Adrenal gland (tissue), 12 donors: ENCODE measurements around the gene GPR158. TPM values are rescaled to one million over a fixed set of nuclear protein-coding genes. Genes with fewer than 3 reads are reported as not detected.

Source experiments
- DNase-seq, 7 donors: peaks; one replicate each; pipeline ENCODE4 v3.0.0-alpha.2; 2019 to 2020
- H3K27ac ChIP-seq, 5 donors: fragments of 200-600 bp; sonication (generic) in 4 of 5; 1 replicate in 3 of 5; 2 replicates in 2 of 5; pipeline versions ENCODE4 v1.5.1 to v1.8.0; 2016 to 2020; ENCODE audit warnings: mild to moderate bottlenecking in 1 of 5
- H3K27me3 ChIP-seq: fragments of 200-600 bp; 2 replicates; pipeline ENCODE4 v1.8.0; 2021
- H3K36me3 ChIP-seq, 2 donors: fragments of 200-600 bp; replicated peaks in 1 of 2; 1 replicate in 1 of 2; 2 replicates in 1 of 2; pipeline versions ENCODE4 v1.5.1 to v1.8.0; 2018 to 2022
- H3K4me1 ChIP-seq, 2 donors: fragments of 200-600 bp; replicated peaks in 1 of 2; 1 replicate in 1 of 2; 2 replicates in 1 of 2; pipeline versions ENCODE4 v1.5.1 to v1.8.0; 2018 to 2021
- H3K4me3 ChIP-seq, 4 donors: fragments of 200-600 bp; sonication (generic) in 3 of 4; one replicate each; pipeline ENCODE4 v1.5.1; 2016 to 2018
- H3K9me3 ChIP-seq, 3 donors: fragments of 200-600 bp; sonication (generic) in 1 of 3; replicated peaks in 1 of 3; 1 replicate in 2 of 3; 2 replicates in 1 of 3; pipeline versions ENCODE4 v1.5.1 to v1.8.0; 2016 to 2021
- POLR2A ChIP-seq, 2 donors: fragments of 450-650 bp; IDR thresholded peaks; one replicate each; pipeline ENCODE4 v1.6.1; 2017; ENCODE audit warnings: antibody characterized with exemption in 2 of 2, mild to moderate bottlenecking in 2 of 2, moderate library complexity in 1 of 2
- WGBS, 4 donors: extraction: QIAGEN DNeasy Blood & Tissue Kit in 2 of 4; methylation state at CpG; one replicate each; pipeline versions ENCODE4 v1.1.5 to v1.1.7; 2013 to 2017; 5-methylcytosine and 5-hydroxymethylcytosine counted together
- intact Hi-C, 2 donors: fragments of 100-400 bp; cut with DNase I; formaldehyde crosslinking; loops; one replicate each; pipeline versions ENCODE4 v1.14.1 to v1.15.0; 2022 to 2023
- polyA plus RNA-seq, 3 donors: library from polyadenylated mRNA; stranded (reverse); fragments of 200-250 nt in 2 of 3; fragments of 350-450 nt in 1 of 3; fragmentation: Illumina TruSeq in 1 of 3; extraction: RNeasy Lipid Tissue Mini Kit (QIAGEN cat#74804) in 1 of 3; gene quantifications; one replicate each; pipeline ENCODE4 v1.2.3, GENCODE V29; 2013 to 2014
- total RNA-seq, 9 donors: library from RNA; depleted of rRNA in 4 of 9; stranded (reverse); fragments of >200 nt in 4 of 9; fragments of 120-200 nt in 1 of 9; fragmentation: NEBNext Ultra II Directional in 1 of 9; extraction: Animal tissue kit (Norgen Biotek cat#: 25700) in 1 of 9; gene quantifications; one replicate each; pipeline versions ENCODE4 v1.1.0 to v1.2.4, GENCODE V29; 2013 to 2023
- TF ChIP-seq, protein P1 (sequence below), 6 experiments: fragments of 450-650 bp in 4 of 6; fragments of 200-600 bp in 2 of 6; sonication (generic) in 1 of 6; IDR thresholded peaks; 1 replicate in 5 of 6; 2 replicates in 1 of 6; pipeline versions ENCODE4 v1.5.1 to v1.8.0; 2016 to 2021; ENCODE audit warnings: antibody characterized with exemption in 6 of 6, mild to moderate bottlenecking in 2 of 6, moderate library complexity in 1 of 6
- donor health status: healthy with polysubstance abuse.
- donor health status: Bipolar disorder and iron deficiency.
- donor health status: DM: yes; HTN: yes; CAD: no.
- donor health status: DM: no; HTN: no; CAD: no.
- donor health status: DM: no; HTN: no; CAD: no.
- donor health status: DM: yes; HTN: yes; CAD: no.

The GPR158 gene
- total and polyA plus RNA-seq, 12 donors: 0.04 to 2.5 (median 0.94) TPM; not detected in 2

DNA sequence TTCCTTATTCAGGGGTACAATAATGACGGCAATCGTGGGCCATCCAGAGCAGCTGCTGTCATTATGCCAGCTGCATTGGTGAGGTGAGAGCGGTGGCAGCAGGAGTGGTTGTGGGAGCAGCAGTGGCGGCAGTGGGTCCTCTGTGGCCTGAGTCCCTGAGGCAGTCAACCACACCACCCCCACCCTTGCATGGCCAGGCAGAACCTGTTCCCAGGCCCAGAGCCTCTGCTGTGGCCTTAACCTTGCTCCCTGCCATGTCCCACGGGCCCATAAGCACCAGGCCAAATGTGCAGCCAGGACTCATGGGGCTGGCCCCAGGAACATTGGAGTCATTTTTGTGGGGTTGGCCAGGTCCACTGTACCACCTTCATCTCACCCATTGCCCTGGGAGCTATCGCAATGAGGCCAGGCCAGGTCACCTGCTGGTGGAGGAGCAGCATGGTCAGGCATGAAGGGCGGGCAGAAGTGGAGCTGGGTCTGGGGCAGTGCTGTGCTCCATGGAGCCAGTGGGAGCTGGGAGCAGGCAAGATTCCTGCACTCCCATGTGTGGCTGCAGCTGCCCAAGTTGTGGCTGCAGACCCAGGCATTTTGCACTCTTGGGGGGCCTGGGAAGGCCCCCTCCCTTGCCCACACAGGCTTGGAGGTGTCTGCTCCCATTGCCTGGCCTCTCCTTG is 213.5 kb downstream of the GPR158 start:
- no peak for TF ChIP-seq POLR2A (IDR thresholded peaks at IDR 0.05)
- TF ChIP-seq, protein P1, sequence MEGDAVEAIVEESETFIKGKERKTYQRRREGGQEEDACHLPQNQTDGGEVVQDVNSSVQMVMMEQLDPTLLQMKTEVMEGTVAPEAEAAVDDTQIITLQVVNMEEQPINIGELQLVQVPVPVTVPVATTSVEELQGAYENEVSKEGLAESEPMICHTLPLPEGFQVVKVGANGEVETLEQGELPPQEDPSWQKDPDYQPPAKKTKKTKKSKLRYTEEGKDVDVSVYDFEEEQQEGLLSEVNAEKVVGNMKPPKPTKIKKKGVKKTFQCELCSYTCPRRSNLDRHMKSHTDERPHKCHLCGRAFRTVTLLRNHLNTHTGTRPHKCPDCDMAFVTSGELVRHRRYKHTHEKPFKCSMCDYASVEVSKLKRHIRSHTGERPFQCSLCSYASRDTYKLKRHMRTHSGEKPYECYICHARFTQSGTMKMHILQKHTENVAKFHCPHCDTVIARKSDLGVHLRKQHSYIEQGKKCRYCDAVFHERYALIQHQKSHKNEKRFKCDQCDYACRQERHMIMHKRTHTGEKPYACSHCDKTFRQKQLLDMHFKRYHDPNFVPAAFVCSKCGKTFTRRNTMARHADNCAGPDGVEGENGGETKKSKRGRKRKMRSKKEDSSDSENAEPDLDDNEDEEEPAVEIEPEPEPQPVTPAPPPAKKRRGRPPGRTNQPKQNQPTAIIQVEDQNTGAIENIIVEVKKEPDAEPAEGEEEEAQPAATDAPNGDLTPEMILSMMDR (IDR thresholded peaks at IDR 0.05): no peak
- no peaks in the 10 kb centered on the region for H3K27me3 ChIP-seq
- H3K4me3 ChIP-seq: no peak overlapping the region
- H3K4me1 ChIP-seq: no peaks in the 10 kb centered on the region
- no peaks in the 10 kb centered on the region for H3K9me3 ChIP-seq
- no peak overlapping the region for H3K27ac ChIP-seq
- no peaks in the 10 kb centered on the region for H3K36me3 ChIP-seq
- intact Hi-C loops: no loop called here
- no peak for DNase-seq
- 76 to 90% (median 89%) methylated on average over 4 to 7 of the region's 7 CpGs for WGBS, 4 donors

DNA sequence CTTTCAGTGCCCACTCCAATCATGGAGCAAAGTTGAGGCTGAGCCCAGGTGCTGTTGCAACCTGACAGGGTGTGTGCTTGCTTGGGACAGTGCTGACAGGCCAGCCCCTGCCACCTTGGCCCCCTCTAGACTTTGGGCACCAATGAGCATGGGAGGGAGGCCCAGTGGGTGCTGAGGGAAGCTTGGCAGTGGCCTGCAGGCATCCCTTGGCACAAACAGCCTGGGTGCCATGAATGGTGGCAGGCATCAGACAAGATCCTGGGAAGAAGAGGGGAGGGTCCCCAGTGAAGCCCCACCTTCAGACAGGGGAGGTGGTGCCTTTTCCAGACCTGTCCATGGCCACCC is 214.0 kb downstream of the GPR158 start:
- TF ChIP-seq POLR2A (IDR thresholded peaks at IDR 0.05): no peak
- TF ChIP-seq, protein P1 (IDR thresholded peaks at IDR 0.05): no peak
- Histone ChIP-seq H3K36me3 (no peaks in the 10 kb centered on the region), H3K4me1 (no peaks in the 10 kb centered on the region), H3K27me3 (no peaks in the 10 kb centered on the region), H3K27ac (no peak overlapping the region), H3K4me3 (no peak overlapping the region), H3K9me3 (no peaks in the 10 kb centered on the region)
- DNase-seq: no peak
- intact Hi-C loops: no loop called here

- no peak for DNase-seq
- H3K27ac ChIP-seq: no peak overlapping the region
Measured at GRCh38 chr10:25390733-25391132, 215.9 kb downstream of the GPR158 start.

GRCh38 chr10:25392132-25392531 is 217.3 kb downstream of the GPR158 start:
- Histone ChIP-seq H3K36me3 (no peaks in the 10 kb centered on the region), H3K27ac (no peak overlapping the region), H3K9me3 (no peaks in the 10 kb centered on the region), H3K27me3 (no peaks in the 10 kb centered on the region), H3K4me1 (no peaks in the 10 kb centered on the region), H3K4me3 (no peak overlapping the region)
- DNase-seq: no peak
- intact Hi-C loops: no loop called here
- 59 to 78% (median 70%) methylated on average over 3 of the region's 3 CpGs for WGBS, 4 donors
- no peak for TF ChIP-seq POLR2A (IDR thresholded peaks at IDR 0.05)
- TF ChIP-seq, protein P1 (IDR thresholded peaks at IDR 0.05): no peak

More at GRCh38 chr10:25390733-25391132, 215.9 kb downstream of the GPR158 start:
- H3K4me3 ChIP-seq: no peak overlapping the region
- 44 to 63% (median 49%) methylated on average over 2 to 3 of the region's 3 CpGs for WGBS, 4 donors
- H3K36me3 ChIP-seq: no peaks in the 10 kb centered on the region
- H3K9me3 ChIP-seq: no peaks in the 10 kb centered on the region
- H3K27me3 ChIP-seq: no peaks in the 10 kb centered on the region
- TF ChIP-seq, protein P1 (IDR thresholded peaks at IDR 0.05): no peak
- no peak for TF ChIP-seq POLR2A (IDR thresholded peaks at IDR 0.05)
- intact Hi-C loops: no loop called here
- H3K4me1 ChIP-seq: no peaks in the 10 kb centered on the region
